Thyroid gland (tissue), 4 donors: ENCODE results near the gene TMEM164.

Experiments
- CTCF ChIP-seq, 6 experiments: fragments of 200-600 bp in 3 of 6; fragments of 450-650 bp in 3 of 6; sonication (generic) in 3 of 6; IDR thresholded peaks; one replicate each; pipeline ENCODE4 v1.5.1; 2016 to 2019; ENCODE audit warnings: antibody characterized with exemption in 6 of 6, mild to moderate bottlenecking in 2 of 6, inconsistent platforms in 1 of 6, moderate library complexity in 1 of 6
- POLR2A ChIP-seq, 2 donors: fragments of 450-650 bp; IDR thresholded peaks; one replicate each; pipeline ENCODE4 v1.6.1; 2017; ENCODE audit warnings: antibody characterized with exemption in 2 of 2, mild to moderate bottlenecking in 2 of 2, moderate library complexity in 1 of 2

GRCh38 chrX:110208092-110208491 lies 205.2 kb downstream of the TMEM164 start:
- no peak for TF ChIP-seq CTCF (IDR thresholded peaks at IDR 0.05)
- TF ChIP-seq POLR2A (IDR thresholded peaks at IDR 0.05): no peak
